Activated gamma-delta T cell treated with Interleukin-2 at 50 U/mL for 16 hours (primary cell): ENCODE data around the gene PLPPR4.
"Not testable (repeated sequence)": the region's sequence is repeated elsewhere in the genome, so short reads cannot be mapped to it uniquely, and the experiment has no call there.

Experiments
- DNase-seq: peaks from one replicate; pipeline ENCODE4 v3.0.0-alpha.2; 2020

PLPPR4 gene

DNA sequence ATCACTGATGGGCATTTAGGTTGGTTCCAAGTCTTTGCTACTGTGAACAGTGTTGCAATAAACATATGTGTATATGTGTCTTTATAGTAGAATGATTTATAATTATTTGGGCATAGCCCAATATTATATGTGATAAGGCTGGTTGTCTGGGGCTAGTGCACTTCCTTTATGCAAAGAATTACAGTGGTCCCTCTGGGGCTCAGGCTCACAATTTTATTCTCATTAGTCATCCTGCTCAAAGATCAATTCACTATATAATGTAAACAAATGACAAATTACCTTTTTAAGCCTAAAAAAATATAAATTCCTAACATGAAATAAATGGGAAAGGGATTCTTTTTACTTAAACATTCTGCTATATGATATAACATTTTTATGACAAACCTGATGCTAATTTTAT, 5.0 kb downstream of the PLPPR4 start:
- no peak for DNase-seq

DNA sequence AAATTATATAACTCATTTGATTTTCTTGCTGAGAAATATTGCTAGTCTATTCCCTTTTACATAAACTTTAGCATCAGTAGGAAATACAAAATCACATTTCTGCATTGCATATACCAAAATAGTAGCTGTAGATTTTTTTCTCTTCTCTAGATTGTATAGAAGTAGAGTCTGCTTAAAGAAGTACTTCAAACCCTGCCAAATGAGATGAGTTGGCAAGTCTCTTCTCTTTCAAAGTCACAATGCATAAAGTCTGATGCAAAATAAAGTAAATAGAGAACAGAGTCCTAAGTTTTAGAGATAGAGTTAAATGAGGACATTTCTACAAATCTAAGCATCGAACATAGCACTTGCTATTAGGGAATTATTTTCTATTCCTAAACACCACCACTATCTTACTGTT, 6.4 kb downstream of the PLPPR4 start:
- DNase-seq, result no peak

- no peak for DNase-seq
Observed at GRCh38 chr1:99271249-99271648, 7.0 kb downstream of the PLPPR4 start.

- no peak for DNase-seq
Observed at GRCh38 chr1:99277066-99277465, 12.8 kb downstream of the PLPPR4 start.

- no peak for DNase-seq
Observed at GRCh38 chr1:99279525-99279924, 15.2 kb downstream of the PLPPR4 start.

DNA sequence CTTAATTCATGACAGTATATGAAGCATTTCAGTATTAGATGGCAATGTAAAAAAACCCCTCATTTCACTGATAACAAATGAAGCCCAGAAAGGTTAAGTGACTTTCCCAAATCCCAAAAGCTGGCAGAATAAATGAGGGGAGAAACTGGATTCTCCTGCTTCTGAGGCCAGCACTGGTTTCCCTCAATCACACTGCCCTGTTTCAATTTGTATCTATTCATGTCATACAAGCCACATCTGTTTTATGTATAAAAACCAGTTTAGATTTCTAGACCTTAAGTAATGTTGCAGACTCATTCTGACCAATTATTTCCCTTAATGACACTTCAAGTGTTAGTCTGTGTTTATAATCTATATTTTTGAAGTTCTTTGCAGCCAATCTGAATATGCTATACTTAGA, 16.8 kb downstream of the PLPPR4 start:
- DNase-seq, result no peak

DNA sequence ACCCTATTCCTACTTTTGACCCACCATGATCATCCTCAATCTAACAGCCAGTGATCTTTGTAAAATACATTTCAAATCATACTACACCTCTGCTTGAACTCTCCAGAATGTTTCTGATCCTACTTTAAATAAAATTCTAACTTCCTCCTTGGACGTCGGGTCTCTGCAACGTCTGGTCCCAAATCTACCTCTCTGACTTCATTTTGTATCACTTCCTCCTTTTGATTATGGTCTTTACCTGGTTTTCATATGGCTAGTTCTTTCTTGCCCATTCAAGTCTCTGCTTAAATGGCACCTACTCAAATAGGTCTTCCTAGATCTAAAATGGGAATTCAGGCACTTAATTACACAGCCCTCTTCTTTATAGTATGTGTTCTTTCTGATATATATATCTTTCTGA, 18.2 kb downstream of the PLPPR4 start:
- DNase-seq, result no peak

DNA sequence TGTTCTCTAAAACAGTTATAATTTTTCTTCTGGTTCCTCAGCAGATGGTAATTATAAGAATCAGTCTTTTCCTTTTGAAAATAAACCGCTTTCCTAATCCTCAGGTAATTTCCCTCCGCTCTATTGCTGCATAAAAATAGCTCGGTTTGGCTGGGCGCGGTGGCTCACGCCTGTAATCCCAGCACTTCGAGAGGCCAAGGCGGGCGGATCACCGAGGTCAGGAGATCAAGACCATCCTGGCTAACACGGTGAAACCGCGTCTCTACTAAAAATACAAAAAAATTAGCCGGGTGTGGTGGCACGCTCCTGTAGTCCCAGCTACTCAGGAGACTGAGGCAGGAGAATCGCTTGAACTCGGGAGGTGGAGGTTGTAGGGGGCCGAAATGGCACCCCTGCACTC, 19.2 kb downstream of the PLPPR4 start:
- DNase-seq, result not testable (repeated sequence)

DNA sequence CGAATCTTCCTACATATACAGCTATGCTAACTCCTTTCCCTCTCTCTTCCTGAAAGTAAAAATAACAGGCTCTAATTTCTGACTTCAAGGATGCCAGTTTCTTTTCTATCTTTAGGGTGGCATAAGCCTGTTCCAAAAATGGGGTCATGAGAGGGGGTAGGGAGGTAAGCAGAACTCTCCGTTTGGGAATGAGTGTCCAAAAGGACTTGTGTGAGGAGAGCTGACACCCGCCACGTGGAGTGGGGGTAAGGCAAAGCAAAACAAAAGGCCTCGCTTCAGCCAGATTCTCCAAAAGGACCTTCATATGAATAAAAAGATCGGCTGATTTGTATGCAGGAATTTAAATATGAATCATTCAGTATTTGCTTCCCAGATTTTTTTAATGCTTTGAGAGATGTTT, 28.6 kb downstream of the PLPPR4 start:
- DNase-seq, result no peak

DNA sequence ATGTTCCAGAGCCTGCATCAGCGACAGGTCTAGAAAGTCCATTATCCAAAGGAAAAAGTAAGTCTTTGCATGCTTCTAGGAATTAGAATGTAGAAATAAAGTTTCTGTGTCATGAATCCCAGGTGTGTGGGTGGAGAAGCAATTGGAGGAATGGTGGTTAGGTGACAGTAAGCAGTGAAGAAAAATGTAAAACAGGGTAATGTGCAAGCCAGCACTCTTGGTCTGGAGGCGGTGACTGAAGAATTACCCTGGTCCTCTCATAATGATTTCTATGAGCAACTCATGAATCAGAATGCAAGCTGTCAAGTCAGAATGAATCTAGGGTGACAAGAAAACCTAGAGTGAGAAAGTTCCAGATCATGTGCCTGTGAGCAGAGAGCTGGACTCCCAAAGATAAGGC, 33.6 kb downstream of the PLPPR4 start:
- no peak for DNase-seq

DNA sequence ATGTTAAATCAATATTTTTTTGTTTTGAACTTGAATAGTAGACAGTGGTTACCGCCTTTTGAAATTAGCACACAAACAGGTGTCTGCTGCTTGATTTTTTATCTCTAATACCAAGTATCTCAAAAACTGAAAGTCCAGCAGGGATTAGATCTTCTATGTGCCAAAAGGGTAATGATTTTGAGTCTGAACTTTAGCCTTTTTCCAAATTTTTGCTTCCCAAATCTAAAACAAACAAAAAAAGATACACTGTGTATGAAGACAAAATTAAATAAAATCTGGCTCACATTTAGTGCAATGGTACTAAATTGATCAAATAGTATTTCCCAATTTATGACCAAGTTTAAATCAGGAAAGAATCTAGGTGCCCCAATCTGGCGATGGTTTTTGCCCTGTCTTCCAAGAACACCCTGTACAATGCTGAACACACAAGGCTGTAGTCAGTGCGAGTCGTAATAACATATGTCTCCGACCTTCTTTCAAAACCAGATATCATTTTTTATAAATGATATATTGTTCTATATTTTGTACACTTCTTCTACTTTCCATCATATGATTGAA, 40.5 kb downstream of the PLPPR4 start:
- no peak for DNase-seq

- DNase-seq, result no peak
Observed at GRCh38 chr1:99305626-99306025, 41.3 kb downstream of the PLPPR4 start.

GRCh38 chr1:99306056-99306455, 41.8 kb downstream of the PLPPR4 start:
- no peak for DNase-seq

- DNase-seq, result no peak
Observed at GRCh38 chr1:99306644-99307043, 42.4 kb downstream of the PLPPR4 start.

- no peak for DNase-seq
Observed at GRCh38 chr1:99315305-99315704, 51.0 kb downstream of the PLPPR4 start.

GRCh38 chr1:99326215-99326949, 62.1 kb downstream of the PLPPR4 start:
- DNase-seq, result no peak

DNA sequence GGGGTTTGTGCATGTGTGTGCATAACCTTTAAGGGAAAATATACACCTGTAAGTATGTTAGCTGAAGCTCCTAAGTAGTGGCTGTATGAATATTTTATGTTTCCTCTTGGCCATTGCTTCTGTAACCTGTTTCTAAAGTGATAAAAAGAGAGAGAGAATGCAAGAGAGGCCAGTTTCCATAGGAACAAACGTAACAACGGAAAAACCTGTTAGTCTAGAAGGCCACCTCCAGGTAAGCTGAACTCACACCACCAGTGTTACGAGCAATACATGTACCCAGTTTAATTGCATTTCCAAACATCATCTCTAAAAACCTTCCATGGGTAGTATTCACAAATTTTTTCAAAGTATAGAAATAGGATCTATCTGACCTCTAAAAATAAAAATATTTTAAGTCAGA, 63.1 kb downstream of the PLPPR4 start:
- DNase-seq, result no peak

DNA sequence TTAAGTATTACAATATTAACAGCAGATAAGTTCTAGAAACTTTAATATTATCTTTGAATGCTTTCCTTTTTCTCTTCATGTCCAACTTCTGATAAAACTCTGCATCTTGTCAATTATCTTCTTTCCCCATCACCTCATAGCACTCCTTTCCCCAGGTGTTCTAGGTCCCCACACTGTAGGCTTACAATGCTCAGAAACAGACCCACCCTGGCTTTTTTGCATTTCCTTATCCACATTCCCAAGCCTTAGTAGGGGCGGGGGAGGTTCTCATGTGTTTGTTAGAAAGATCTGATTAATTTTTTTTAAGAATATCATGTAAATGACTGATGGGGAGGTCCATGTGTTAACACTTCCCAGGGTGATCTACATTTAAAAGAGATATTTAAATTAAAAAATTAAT, 63.9 kb downstream of the PLPPR4 start:
- DNase-seq, result no peak

DNA sequence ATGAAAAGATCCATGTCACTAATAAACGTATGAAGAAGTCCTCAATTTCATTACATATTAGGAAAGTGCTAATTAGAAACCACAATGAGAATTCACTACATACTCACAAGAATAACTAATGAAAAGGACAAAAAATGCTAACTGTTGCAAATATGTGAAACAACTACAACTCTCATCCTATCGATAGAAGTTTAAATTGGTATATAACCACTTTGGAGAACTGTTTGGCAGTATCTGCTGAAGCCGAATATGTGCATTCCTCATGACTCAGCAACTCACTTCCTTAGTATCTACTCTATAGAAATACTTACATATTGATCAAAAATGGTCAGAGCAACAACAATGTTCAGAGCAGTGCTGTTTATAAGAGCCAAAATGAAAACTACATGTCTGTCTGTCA, 66.8 kb downstream of the PLPPR4 start:
- no peak for DNase-seq

DNA sequence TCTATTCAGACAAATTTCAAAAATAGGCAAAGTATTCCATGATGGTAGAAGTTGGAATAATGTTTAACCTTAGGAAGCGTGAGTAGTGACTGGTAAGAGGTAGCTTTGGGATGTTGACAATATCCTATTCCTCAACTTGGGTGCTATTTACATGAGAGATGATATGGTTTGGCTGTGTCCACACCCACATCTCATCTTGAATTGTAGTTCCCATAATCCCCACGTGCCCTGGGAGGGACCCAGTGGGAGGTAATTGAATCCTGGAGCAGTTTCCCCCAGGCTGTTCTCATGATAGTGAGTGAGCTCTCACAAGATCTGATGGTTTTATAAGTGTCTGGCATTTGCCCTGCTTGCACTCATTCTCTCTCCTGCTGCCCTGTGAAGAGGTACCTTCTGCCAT, 67.3 kb downstream of the PLPPR4 start:
- no peak for DNase-seq

DNA sequence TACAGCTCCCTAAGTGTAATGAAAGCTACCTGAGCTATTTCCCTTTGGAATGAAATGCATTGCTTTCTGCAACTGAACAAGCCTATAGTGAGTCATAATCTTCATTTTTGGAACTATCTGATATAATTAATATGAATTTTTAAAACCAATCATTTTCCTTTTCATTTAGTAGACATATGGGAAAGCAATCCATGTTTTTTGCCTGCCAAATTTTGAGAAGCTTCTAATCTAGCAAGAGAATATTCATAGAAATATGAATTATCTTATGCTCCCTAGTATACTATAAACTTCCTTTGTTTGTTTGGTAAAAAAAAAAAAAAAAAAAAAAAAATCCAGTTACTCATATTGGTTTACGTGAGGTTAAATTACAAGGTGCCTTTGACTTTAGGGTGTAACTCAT, 68.3 kb downstream of the PLPPR4 start:
- no peak for DNase-seq

DNA sequence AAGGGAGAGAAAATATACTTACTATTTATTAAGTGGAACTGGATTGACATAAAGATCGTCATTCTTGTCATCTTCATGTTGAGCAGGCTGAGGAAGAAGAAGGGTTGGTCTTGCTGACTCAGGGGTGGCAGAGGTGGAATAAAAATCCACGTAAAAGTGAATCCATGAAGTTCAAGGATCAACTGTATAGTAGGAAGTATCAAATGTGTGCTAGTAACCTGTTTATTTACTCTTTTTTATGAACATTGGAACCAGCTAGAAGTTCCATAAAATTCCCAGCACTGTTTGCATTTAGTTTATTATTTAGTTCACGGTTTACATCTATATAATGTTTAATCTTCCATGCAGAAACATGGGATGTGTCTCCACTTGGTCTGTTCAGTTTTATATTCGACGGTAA, 70.7 kb downstream of the PLPPR4 start:
- DNase-seq, result no peak

GRCh38 chr1:99347041-99347684, 82.9 kb downstream of the PLPPR4 start:
- DNase-seq, result no peak

- DNase-seq, result no peak
Observed at GRCh38 chr1:99348397-99349132, 84.3 kb downstream of the PLPPR4 start.
